GM21737 (cell line): ENCODE results near the gene ADCY6.
"Not testable (repeated sequence)": the region's sequence is repeated elsewhere in the genome, so short reads cannot be mapped to it uniquely, and the experiment has no call there.

ENCODE experiments used
- ATAC-seq: cut with Tn5 transposase; IDR thresholded peaks from one replicate; pipeline ENCODE4 v1.9.1; 2021; ENCODE audit warnings: mild to moderate bottlenecking, moderate library complexity; ENCODE audit not compliant: unreplicated experiment

ADCY6 gene

DNA sequence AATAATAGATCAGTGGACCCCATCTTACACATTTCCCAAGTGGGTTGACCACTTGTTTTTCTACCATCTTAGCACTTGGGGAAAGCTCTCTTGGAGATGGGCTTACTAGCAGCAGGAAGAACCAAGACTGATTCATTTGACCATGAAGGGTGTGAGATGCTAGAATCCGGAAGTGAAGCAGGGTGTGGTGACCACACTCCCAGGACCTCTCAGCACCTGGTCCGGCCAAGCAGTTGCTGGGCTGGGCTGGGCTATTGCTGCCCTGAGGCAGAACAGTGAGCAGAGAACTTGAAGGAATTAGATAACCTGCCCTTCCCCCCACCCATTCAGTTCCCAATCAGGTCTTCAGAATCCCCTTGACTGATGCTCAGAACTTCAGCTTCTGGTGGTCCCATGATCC lies 24.4 kb downstream of the ADCY6 start:
- no peak for ATAC-seq

DNA sequence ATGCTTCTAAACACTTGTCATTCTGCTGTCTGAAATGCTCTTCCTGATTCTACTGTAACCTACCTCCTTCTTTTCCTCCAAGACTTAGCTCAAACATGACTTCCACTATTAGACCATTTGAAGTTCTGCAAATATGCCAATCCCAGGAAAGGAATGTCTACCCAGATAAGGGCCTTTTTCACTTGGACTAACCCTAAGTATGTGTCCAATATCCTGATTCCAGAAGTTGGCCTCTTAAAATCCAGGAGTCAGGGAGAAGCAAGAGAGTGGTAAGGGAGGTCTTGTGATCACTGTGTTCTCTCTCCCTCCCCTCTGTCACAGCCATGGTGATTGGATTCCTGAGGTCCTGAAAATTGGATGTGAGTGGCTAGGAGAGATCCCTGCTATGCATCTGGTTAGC lies 30.2 kb downstream of the ADCY6 start:
- ATAC-seq: no peak

DNA sequence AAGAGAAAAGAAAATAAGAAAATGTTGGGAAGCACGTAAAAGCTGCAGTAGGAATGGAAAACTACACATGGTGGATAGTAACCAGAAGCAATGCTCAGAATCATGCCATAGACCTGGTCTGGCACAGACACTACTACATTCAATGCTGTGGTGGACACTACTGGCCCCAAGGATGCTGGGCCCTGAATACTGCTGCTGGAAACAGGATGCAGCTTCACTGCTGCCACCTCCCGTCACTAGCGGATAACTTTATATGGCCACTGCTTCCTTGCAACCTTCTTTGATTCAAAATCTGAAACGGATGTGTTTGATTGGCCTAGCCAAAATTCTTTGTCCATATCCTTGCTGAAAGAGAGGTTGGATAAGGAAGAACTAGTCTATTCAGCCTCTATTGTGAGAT lies 30.7 kb downstream of the ADCY6 start:
- ATAC-seq: no peak

DNA sequence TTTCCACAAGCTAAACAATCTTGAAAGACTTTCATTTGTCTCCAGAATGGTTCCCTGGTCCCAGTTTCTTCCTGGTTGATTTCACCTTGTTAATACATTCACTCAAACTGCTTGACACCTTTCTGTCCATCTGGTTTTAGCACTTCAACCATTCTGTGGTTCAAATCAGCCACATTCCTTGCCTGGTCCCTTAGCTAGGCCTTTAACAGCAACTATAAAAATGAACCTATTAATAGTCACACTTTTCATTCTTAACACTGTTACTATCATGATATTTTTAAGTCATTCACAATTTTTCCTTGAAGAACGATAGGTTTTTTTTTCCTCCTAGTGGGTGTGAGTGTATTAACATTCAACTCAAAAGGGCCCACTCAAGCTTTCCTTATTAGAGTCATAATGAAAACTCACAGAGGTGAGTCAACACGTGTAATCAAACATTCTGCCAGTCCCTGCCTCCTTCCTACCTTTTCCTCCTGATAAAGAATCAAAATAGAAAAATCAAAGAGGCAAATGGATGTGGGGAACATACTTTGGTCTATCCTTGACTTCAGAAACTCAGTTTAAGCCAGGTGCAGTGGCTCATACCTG lies 38.0 kb downstream of the ADCY6 start:
- ATAC-seq: no peak

DNA sequence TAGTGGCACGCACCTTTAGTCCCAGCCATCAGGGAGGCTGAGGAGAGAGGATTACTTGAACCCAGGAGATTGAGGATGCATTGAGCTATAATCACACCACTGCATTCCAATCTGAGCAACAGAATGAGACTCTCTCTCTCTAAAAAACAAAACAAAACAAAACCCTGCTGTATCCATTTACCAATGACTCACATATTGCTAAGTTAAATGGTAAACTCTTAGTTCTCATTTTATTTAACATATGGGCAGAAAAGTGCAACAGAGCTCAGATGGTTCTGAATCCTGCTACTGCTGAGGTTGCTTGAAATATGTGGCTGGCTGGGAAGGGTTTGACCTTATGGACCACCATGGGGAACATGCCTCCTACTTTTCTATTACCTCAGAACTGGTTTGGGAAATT lies 38.7 kb downstream of the ADCY6 start:
- no peak for ATAC-seq

DNA sequence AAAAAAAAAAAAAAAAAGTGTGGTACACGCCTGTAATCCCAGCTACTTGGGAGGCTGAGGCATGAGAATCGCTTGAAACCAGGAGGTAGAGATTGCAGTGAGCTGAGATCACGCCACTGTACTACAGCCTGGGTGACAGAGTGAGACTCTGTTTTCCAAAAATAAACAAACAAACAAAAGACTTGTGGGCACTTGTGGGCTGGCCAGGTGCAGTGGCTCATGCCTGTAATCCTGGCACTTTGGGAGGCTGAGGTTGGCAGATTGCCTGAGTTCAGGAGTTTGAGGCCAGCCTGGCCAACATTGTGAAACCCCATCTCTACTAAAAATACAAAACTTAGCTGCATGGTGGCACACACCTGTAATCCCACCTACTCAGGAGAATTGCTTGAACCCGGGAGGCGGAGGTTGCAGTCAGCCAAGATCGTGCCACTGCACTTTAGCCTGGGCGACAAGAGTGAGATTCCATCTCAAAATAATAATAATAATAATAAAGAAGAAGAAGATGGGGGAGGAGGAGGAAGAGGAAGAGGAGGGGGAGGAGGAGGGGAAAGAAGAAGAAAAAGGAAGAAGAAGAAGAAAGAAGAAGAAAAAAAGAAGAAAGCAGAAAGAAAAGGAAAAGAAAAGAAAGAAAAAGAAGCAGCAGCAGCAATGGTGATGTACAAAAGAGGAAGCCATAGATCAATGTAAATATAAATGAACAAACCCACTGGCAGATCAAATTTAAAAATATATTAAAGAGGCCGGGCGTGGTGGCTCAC lies 44.5 kb downstream of the ADCY6 start:
- no peak for ATAC-seq

DNA sequence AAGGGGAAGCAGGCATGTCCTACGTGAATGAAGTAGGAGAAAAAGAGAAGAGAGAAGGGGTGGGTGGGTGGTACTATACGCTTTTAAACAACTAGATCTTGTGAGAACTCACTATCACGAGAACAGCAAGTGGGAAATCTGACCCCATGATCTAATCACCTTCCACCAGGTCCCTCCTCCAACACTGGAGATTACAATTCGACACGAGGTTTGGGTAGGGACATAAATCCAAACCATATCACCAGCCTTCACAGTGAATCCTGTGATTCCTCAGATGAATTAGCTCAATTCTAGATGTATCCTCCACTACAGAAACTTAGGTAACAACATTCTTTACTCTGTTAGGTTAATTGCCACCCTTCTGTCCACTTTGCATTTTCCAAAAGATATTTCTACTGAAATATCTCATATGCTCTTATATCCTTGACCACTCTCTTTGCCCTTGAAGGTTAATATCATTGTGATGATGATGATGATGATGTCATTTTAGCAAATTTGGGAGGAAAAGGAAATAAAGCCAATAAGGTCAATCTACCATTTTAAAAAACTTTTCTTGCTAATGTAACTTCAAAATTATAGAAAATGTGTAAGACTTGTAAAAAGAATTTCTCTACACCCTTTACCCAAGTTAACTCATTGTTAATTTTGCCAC lies 49.1 kb downstream of the ADCY6 start:
- ATAC-seq: no peak

DNA sequence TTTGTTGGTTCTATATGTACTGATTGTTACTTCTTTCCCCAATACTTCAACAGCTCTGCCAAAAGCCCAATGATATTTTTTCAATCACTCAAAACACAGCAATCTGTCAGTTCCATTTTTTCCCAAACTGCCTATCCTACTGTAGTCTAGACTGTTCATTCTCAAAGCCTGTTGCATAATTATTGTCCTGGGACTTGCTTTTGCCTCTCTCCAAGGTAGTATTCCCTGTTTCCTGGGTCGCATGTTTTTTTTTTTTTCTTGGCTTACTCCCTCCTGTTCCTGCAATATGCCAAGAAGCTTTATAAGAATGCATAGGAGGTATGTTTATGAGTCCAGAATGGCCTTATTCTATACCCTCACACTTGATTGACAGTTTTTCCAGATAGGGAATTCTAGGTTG lies 52.4 kb downstream of the ADCY6 start:
- ATAC-seq: no peak

DNA sequence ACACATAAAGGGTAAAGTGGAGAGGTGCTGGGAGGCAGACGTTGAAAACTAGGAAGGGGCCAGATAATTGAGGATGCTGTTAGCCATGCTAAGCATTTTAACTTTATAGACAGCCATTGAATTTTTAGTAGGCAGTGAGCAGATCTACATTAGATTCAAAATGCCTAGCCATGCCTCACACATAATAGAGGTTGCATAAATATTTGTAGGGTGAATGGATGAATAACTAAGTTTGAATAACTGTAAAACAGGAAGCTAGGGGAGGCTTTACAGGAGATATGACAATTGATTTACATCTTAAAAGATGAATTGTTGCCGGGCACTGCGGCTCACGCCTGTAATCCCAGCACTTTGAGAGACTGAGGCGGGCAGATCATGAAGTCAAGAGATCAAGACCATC lies 60.1 kb downstream of the ADCY6 start:
- ATAC-seq: no peak

DNA sequence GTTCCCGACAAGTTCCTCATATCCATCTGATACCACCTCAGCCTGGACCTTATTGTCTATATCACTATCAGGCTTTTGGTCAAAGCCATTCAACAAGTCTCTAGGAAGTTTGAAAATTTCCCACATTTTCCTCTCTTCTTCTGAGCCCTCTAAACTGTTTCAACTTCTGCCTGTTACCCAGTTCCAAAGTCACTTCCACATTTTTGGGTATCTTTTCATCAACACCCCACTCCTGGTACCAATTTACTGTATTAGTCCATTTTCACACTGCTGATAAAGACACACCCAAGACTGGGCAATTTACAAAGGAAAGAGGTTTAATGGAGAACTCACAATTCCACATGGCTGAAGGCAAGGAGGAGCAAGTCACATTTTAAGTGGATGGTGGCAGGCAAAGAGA lies 68.2 kb downstream of the ADCY6 start:
- ATAC-seq: not testable (repeated sequence)

DNA sequence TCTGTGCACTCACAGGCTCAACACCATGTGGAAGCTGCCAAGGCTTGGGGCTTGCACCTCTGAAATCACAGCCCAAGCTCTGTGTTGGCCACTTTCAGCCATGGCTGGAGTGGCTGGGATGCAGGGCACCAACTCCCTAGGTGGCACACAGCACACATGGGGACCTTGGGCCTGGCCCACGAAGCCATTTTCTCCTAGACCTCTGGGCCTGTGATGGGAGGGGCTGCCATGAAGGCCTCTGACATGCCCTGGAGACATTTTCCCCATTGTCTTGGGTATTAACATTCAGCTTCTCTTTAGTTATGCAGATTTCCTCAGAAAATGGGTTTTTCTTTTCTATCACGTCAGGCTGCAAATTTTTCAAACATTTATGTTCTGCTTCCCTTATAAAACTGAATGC lies 68.7 kb downstream of the ADCY6 start:
- not testable (repeated sequence) for ATAC-seq

DNA sequence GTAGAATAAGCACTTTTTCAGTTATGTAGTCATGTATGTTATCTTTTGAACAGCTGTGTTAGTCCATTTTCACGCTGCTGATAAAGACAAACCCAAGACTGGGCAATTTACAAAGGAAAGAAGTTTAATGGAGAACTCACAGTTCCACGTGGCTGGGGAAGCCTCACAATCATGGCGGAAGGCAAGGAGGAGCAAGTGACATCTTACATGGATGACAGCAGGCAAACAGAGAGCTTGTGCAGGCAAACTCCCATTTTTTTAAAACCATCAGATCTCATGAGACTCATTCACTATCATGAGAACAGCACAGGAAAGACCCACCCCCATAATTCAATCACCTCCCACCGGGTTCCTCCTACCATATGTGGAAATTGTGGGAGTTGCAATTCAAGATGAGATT lies 69.9 kb downstream of the ADCY6 start:
- not testable (repeated sequence) for ATAC-seq

DNA sequence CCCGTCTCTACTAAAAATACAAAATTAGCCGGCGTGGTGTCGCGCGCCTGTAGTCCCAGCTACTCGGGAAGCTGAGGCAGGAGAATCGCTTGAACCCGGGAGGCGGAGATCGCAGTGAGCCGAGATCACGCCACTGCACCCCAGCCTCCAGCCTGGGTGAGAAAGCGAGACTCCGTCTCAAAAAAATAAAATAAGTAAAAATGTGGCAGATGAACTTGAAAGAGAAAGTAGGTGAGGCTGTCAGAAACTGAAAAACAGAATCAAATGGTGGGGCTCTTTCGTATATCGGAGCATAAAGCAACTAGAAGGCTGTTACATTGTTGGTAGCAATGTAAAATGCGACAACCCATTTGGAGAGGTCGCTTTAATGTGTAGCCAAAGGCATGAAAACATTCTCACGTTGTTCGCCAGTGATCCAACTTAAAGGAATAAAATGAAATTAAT lies 71.6 kb downstream of the ADCY6 start:
- ATAC-seq: no peak

DNA sequence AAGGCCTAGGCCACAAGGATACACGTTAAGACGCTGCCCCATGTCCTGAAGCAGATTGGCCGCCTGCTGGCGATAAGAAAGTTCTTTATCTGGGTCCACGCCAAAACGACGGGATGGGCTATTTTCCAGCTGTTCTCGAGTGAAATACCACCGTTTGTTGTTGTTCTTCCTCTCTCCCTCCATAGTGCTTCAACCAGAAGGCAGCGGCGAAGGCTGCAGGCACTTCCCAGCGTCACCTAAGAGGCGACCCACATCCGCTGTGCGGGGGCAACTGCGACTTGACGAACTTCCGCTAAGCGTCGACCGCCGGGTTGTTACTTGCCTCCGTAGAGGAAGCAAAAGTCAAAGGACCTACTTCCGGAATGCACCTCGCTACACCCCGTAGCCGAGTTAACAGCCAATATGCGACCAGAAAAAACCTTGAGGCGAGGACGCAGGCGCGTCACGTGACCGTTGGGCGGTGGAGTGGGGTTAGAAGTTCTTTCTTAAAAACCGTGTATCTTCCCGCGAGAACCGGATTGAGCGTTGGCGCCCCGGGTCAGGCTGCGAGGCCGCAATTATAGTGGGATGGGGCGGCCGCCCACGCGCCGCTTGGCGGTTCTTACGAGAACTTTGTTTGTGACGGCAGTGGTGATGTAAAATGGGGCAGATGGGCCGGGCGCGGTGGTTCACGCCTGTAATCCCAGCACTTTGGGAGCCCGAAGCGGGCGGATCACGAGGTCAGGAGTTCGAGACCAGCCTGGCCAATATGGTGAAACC lies 72.2 kb downstream of the ADCY6 start, which contains the start of gene CCNT1:
TSS of gene CCNT1 (minus strand) at position 215 of the 759 bp plus-strand sequence. CDS start at position 183, 32 bp downstream.
- peak; percentile 97 for ATAC-seq
